ENCODE data around the gene PALLD.

The PALLD gene

GRCh38 chr4:168741281-168742173, 244.7 kb downstream of the PALLD start:
- no peak for DNase-seq

GRCh38 chr4:168743131-168743530, 246.3 kb downstream of the PALLD start:
- DNase-seq: no peak

GRCh38 chr4:168743601-168744000, 246.7 kb downstream of the PALLD start:
- no peak for DNase-seq

GRCh38 chr4:168744021-168744420, 247.2 kb downstream of the PALLD start:
- DNase-seq: no peak

GRCh38 chr4:168748807-168749206, 252.0 kb downstream of the PALLD start:
- no peak for DNase-seq

- no peak for DNase-seq
These were observed 254.7 kb downstream of the PALLD start for GRCh38 chr4:168751263-168752225.

GRCh38 chr4:168755598-168756477, 259.0 kb downstream of the PALLD start:
- DNase-seq: no peak

- no peak for DNase-seq
These were observed 260.6 kb downstream of the PALLD start for GRCh38 chr4:168757500-168757899.

- DNase-seq: no peak
These were observed 261.6 kb downstream of the PALLD start for GRCh38 chr4:168758351-168758876.

GRCh38 chr4:168759321-168759720, 262.5 kb downstream of the PALLD start:
- no peak for DNase-seq

- no peak for DNase-seq
These were observed 263.2 kb downstream of the PALLD start for GRCh38 chr4:168759959-168760527.

GRCh38 chr4:168761066-168761465, 264.2 kb downstream of the PALLD start:
- no peak for DNase-seq

GRCh38 chr4:168765322-168765721, 268.5 kb downstream of the PALLD start:
- DNase-seq: no peak

GRCh38 chr4:168765726-168766125, 268.9 kb downstream of the PALLD start:
- DNase-seq: no peak

GRCh38 chr4:168766604-168767316, 269.9 kb downstream of the PALLD start:
- no peak for DNase-seq

- no peak for DNase-seq
These were observed 272.6 kb downstream of the PALLD start for GRCh38 chr4:168769416-168769815.

- DNase-seq: no peak
These were observed 273.0 kb downstream of the PALLD start for GRCh38 chr4:168769837-168770236.

GRCh38 chr4:168771251-168771650, 274.4 kb downstream of the PALLD start:
- DNase-seq: no peak

- DNase-seq: no peak
These were observed 276.7 kb downstream of the PALLD start for GRCh38 chr4:168773388-168774195.

GRCh38 chr4:168776382-168776781, 279.5 kb downstream of the PALLD start:
- DNase-seq: no peak

Measured in NCI-H774 (cell line).